Transverse colon (tissue), 4 donors: ENCODE measurements around the gene TMEM88.

Experiments used
- POLR2AphosphoS5 ChIP-seq, 3 donors: sonication (generic); formaldehyde crosslinking; IDR thresholded peaks; one replicate each; pipeline ENCODE4 v1.6.1; 2016; ENCODE audit warnings: antibody characterized with exemption in 3 of 3
- TF ChIP-seq, protein P1 (sequence below), 5 experiments: fragments of 200-600 bp in 3 of 5; fragments of 450-650 bp in 2 of 5; sonication (generic) in 3 of 5; IDR thresholded peaks; 1 replicate in 2 of 5; 2 replicates in 3 of 5; pipeline ENCODE4 v1.5.1; 2016 to 2017; ENCODE audit warnings: antibody characterized with exemption in 5 of 5, inconsistent platforms in 3 of 5, mild to moderate bottlenecking in 2 of 5, moderate library complexity in 1 of 5

- TF ChIP-seq, protein P1, sequence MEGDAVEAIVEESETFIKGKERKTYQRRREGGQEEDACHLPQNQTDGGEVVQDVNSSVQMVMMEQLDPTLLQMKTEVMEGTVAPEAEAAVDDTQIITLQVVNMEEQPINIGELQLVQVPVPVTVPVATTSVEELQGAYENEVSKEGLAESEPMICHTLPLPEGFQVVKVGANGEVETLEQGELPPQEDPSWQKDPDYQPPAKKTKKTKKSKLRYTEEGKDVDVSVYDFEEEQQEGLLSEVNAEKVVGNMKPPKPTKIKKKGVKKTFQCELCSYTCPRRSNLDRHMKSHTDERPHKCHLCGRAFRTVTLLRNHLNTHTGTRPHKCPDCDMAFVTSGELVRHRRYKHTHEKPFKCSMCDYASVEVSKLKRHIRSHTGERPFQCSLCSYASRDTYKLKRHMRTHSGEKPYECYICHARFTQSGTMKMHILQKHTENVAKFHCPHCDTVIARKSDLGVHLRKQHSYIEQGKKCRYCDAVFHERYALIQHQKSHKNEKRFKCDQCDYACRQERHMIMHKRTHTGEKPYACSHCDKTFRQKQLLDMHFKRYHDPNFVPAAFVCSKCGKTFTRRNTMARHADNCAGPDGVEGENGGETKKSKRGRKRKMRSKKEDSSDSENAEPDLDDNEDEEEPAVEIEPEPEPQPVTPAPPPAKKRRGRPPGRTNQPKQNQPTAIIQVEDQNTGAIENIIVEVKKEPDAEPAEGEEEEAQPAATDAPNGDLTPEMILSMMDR (IDR thresholded peaks at IDR 0.05), result no peak
- TF ChIP-seq POLR2AphosphoS5 (IDR thresholded peaks at IDR 0.05), result no peak
These were observed 31.6 kb downstream of the TMEM88 start for GRCh38 chr17:7886227-7887037.
